Astrocyte of the cerebellum (primary cell): ENCODE data around the gene TRPV4.

ENCODE experiments used
- DNase-seq: peaks from one replicate; pipeline ENCODE4 v3.0.0-alpha.2; 2011; ENCODE audit warnings: low read depth
- H3K4me3 ChIP-seq: 2 replicates; pipeline ENCODE4 v1.5.1; 2011; ENCODE audit warnings: mild to moderate bottlenecking, low read depth, low read length, moderate library complexity
- in situ Hi-C: cut with HindIII; loops from 2 replicates; pipeline ENCODE4 v1.10.0; 2017; ENCODE audit warnings: low sequenced_read_pairs
- TF ChIP-seq, protein P1 (sequence below): IDR thresholded peaks from 2 replicates; pipeline ENCODE4 v1.5.1; 2012; ENCODE audit warnings: low read length, low read depth, moderate library complexity, mild to moderate bottlenecking; ENCODE audit errors: missing control alignments

TRPV4 gene

DNA sequence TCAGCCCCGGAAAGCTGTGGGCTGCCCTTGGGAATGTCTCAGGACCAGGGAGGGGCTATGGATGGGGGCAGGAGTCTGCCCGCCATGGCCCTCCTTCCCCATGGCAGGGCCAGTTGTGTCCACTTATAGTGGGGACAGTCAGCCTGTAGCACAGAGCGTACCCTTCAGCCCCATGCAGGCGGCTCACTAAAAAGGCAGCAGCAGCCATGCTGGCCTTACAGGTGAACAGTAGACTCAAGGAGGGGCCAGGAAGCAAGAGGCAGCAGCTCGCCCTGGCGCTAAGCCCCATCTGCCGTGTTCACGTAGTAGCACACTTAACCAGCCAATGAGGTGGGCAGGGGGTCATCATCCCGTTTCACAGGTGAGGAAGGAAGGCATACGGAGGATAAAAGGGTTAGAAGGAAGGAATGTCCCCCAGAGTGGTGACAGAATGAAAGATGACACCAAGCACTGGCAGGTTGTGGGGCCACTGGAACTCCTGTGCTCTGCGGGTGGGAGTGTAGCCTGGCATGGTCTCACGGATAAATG lies 66.9 kb downstream of the TRPV4 start:
- DNase-seq = no peak
- in situ Hi-C loops = no loop called here
- no peak overlapping the region for H3K4me3 ChIP-seq
- TF ChIP-seq, protein P1, sequence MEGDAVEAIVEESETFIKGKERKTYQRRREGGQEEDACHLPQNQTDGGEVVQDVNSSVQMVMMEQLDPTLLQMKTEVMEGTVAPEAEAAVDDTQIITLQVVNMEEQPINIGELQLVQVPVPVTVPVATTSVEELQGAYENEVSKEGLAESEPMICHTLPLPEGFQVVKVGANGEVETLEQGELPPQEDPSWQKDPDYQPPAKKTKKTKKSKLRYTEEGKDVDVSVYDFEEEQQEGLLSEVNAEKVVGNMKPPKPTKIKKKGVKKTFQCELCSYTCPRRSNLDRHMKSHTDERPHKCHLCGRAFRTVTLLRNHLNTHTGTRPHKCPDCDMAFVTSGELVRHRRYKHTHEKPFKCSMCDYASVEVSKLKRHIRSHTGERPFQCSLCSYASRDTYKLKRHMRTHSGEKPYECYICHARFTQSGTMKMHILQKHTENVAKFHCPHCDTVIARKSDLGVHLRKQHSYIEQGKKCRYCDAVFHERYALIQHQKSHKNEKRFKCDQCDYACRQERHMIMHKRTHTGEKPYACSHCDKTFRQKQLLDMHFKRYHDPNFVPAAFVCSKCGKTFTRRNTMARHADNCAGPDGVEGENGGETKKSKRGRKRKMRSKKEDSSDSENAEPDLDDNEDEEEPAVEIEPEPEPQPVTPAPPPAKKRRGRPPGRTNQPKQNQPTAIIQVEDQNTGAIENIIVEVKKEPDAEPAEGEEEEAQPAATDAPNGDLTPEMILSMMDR = no peak

DNA sequence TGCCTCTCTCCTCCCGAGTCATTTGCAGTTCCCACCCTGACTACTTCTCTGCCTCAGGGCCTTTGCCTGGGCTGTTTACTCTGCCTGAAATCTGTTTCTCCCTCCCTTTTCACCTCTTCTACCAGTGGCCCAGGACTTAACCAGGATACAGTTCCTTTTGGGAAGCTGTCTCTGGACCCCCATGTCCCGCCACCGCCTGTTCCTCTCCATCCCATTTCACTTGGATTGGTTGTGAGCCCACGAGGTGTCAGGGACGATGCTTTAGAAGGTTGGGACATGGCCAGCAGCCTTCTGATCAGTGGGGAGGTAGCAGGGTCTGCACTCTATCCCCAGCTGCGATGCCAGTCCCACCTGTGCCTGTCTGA lies 67.8 kb downstream of the TRPV4 start:
- in situ Hi-C loops = no loop called here
- no peak for DNase-seq
- TF ChIP-seq, protein P1 = no peak
- no peak overlapping the region for H3K4me3 ChIP-seq

DNA sequence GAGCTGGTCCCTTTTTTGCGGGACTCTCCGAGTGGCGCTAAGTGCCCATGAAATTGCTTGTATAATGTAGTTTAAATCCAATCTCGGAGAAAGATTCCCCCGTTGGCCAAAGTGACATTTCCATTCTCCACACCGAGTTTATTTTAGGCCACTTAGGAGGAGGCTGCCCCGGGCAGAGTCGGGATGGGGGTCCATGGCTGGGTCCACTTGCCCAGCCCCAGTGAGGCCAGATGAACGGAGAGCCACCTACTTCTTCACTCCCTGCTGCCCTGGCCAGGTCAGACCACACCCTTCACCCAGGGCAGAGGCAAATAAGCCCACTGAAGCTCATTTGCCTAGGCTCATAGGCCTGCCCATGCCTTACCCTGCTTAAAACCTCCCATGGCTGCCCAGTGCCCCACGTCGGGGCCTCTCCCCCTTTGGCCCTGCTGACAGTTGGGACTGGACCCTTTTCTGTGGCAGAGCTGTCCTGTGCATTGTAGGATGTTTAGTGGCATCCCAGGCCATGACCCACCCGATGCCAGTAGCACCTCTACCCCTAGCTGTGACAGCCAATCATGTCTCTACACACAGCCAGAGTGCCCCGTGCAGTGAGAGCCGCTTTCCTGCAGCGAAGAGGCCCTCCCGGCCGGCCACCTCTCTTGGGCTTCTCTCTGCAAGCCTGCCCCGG lies 68.3 kb downstream of the TRPV4 start:
- no peak overlapping the region for H3K4me3 ChIP-seq
- in situ Hi-C loops = no loop called here
- TF ChIP-seq, protein P1 = no peak
- no peak for DNase-seq

DNA sequence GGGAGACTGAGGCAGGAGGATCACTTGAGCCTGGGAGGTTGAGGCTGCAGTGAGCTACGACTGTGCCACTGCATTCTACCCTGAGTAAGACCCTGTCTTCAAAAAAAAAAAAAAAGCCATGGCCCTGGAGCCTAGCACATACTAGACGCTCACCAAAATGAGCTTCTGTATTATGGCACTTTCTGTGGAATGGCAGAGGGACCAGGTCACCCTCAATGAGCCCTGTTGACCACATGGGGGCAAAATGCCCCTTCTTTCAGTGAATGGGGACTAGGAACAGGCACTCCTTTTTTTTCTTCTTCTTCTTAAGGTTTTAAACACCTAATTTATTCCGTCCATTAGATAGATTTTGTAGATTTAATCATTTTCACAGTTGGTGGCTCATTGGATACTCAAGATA lies 69.1 kb downstream of the TRPV4 start:
- in situ Hi-C loops = no loop called here
- no peak for DNase-seq
- TF ChIP-seq, protein P1 = no peak
- no peak overlapping the region for H3K4me3 ChIP-seq

DNA sequence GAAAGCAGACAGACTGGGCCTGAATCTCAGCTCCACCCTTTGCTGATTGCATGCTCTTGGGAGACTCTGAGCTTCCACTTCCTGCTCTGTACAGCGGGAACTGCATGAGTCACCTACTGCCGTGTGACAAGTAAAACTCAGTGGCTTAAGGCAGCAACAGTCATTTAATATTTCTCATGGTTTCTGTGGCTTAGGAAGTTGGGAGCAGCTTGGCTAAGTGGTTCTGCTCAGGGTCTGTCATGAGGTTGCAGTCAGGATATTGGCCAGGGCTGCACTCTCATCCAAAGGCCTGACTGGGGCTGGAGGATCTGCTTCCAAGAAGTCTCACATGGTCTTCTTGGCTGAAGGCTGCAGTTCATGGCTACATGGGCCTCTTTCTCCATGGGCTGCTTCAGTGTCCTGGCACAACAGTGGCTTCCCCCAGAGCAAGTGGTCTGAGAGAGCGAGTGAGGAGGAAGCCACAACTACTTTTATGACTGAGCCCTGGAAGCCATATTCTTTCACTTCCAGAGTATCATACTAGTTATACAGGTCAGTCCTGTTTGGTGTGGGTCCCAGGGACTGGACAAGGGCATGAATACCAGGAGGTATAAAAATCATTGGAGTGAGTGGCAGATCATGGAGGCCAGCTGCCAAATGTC lies 69.9 kb downstream of the TRPV4 start:
- TF ChIP-seq, protein P1 = no peak
- no peak overlapping the region for H3K4me3 ChIP-seq
- in situ Hi-C loops = no loop called here
- DNase-seq = no peak

DNA sequence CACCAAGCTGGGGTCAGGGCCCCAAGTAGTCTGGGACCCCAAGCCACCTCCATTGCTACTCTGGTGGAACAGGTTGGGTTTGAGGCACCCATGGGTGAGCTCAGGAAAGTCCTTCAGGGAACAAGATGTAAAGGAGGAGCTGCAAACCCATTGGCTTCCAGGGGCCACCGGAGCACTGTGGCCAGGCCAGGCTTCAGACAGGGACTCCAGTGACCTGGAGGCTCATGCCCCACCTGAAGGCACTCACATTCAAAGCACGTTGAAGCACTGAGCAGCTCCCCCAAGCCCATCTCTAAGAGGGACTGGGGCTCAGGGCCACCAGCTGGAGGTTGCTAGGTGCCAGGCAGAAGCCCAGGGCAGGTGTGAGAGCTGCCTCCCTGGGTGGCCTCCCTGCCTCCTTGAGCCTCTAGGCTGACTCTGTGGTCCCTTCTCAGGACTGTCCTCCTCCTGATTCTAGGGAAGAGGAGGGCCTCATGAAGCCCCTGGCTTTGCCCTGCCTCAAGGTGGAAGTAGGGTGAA lies 70.5 kb downstream of the TRPV4 start:
- in situ Hi-C loops = no loop called here
- DNase-seq = no peak
- no peak overlapping the region for H3K4me3 ChIP-seq
- TF ChIP-seq, protein P1 = no peak
